Ureter (tissue), 1 donor: ENCODE results near the gene SHC2. TPM values are rescaled to one million over a fixed set of nuclear protein-coding genes. Genes with fewer than 3 reads are reported as not detected.
"Not testable (repeated sequence)": the region's sequence is repeated elsewhere in the genome, so short reads cannot be mapped to it uniquely, and the experiment has no call there.

Experiments
- DNase-seq: peaks from one replicate; pipeline ENCODE4 v3.0.0-alpha.2; 2020; ENCODE audit warnings: low spot score
- total RNA-seq: library from RNA; stranded (reverse); gene quantifications from one replicate; pipeline ENCODE4 v1.2.4, GENCODE V29; 2023
- donor health status: DM: yes; HTN: yes; CAD: no.

The SHC2 gene
- total RNA-seq, 1 donor from 2014 or later = 27.6 TPM

DNA sequence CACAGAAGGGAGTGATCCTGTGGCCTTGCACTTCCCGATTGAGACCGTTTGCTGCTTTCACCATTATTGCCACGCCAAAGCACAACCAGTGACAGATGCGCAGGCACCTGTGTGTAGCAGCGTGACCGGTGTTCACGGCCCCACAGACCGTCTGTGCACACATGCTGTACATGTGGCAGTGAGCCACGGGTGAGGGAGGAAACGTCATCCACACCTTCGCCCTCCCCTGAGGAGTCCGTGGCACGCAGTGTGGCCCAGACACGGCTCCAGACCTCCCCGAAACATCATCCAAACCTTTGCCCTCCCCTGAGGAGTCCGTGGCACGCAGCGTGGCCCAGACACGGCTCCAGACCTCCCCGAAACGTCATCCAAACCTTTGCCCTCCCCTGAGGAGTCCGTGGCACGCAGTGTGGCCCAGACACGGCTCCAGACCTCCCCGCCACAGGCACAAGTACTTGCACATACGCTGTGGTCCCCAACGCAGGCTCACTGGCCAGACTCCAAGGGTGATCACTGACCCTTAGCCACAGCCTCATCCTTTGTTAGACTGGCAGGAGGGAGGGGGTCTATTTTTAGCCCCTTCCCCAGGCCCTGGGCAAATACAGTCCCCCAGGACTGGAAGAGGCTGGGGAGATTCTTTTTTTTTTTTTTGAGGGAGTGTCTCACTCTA, 7.9 kb upstream of the SHC2 start:
- DNase-seq = no peak

DNA sequence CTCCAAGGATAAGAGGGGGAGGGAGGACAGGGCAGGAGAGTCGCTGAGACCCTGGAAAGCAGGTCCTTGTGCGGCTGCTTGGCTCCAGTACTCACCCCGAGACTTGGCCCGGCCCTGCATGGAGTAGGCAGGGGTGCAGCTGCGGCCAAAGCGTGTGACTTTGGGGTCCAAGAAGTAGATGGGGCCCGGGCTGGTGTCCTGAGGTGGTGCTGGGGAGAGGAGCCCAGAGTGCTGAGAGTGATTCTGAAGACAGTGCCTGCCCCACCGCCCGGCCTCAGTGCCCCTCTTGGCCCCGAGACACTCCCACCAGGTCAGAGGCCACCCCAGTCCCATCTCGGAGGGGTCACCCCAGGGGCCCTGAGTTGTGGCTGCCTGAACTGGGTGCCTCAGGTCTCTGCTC, 6.7 kb upstream of the SHC2 start:
- no peak for DNase-seq

DNA sequence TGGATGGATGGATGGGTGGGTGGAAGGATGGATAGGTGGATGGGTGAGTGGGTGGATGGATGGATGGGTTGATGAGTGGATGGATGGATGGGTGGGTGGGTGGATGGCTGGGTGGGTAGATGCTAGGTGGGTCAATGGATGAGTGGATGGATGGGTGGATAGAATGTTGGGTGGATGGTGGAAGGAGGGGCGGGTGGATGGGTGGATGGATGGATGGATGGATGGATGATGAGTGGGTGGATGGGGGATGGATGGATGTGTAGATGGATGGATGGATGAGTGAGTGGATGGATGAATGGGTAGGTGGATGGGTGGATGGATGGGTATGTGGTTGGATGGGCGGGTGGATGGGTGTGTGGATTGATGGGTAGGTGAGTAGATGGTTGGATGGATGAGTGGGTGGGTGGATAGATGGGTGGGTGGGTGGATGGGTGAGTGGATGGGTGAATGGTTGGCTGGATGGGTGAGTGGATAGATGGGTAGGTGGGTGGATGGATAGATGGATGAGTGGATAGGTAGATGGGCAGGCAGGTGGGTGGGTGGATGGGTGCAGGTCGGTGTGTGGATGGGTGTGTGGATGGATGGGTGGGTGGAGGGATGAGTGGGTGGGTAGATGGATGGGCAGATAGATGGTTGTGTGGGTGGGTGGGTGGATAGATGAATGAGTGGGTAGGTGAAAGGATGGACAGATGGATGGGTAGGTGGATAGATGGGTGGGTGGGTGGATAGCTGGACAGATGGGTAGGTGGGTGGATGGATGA, 4.4 kb upstream of the SHC2 start:
- DNase-seq = no peak

DNA sequence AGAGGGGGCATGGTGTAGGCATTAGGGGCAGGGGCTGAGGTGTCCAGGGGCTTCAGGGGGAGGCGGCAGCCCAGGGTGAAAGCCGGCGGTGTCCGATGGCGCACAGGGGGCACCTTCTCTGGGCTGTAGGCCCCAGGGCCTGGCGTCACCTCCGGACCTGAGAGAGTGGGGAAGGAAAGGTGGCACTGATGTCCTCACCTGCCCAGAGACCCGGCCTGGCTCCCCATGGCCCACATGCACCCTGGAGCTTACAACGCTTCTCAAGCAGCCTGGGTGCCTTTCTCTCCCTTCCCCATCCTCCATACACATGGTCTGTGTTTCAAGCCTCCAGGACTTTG, 3.3 kb upstream of the SHC2 start:
- no peak for DNase-seq

DNA sequence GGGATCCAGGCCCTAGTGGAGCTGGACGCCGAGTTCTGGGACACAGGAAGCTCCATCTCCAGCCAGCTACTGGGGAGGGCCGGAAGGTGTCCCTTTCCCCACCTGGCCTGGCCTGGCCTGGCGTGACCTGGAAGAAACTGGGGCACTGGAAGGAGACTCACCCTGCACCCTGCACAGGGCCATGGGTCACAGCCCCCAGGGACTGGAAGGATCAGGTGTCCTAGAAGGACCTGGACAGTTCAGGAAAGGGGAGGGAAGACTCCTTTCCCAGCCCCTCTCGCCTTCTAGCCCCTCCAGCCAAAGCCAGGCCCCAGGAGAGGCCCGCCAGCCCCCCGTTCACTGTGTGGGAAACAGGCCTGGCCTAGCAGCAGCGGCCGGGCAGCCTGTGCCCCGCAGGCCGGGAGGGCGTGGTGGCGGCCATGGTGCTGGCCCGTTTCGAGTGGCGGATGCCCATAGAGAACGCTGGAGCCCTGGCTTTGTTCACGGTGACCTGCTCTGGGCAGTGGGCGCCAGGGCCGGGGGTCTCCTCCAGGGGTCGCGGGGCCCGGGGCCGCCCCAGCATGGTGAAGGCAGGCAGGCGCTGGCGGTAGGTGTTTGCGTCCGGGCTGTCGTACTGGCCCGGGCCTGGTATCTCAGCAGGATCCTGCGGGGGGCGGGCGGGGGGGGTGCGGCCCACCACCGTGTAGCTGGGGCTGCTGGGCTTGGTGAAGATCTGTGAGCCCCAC, 2.8 kb upstream of the SHC2 start:
- DNase-seq = no peak

DNA sequence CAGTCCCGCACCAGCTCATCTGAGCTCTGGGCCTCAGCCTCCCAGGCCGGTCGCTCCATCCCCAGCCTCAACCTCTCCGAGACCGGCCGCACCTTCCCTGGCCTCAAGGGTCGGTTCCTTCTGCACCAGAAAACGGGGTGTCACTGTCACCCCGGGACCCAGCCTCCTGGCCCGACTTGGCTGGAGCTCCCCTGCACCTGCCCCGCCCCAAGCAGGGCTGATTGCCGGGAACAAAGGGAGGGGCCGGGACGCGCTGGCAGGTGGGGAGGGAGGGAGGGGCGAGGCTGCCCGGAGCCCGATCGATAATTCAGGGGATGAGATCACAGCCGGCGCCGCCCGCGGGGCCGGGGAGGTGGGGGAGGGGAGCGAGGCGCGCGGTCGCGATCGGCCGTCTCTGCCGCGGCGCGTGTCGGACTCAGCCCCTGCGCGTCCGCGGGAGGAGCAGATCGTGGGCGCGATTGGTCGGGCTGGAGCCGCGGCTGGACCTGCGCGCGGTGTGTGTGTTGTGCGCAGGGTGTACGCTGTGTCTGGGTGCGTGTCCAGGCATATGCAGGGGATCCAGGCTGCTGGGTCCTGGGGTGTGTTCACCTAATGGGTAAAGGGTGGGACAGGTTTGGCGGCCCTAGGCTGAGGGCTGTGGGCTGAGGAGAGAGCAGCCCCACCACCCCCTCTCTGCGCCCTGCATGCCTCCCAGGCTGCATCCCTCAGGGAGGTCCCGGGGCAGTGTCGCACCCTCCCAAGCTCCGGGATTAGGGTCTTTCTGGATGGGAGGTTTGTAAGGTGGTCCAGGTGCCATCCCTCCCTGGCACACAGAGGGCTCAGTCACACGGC, 1.1 kb upstream of the SHC2 start:
- DNase-seq = no peak

DNA sequence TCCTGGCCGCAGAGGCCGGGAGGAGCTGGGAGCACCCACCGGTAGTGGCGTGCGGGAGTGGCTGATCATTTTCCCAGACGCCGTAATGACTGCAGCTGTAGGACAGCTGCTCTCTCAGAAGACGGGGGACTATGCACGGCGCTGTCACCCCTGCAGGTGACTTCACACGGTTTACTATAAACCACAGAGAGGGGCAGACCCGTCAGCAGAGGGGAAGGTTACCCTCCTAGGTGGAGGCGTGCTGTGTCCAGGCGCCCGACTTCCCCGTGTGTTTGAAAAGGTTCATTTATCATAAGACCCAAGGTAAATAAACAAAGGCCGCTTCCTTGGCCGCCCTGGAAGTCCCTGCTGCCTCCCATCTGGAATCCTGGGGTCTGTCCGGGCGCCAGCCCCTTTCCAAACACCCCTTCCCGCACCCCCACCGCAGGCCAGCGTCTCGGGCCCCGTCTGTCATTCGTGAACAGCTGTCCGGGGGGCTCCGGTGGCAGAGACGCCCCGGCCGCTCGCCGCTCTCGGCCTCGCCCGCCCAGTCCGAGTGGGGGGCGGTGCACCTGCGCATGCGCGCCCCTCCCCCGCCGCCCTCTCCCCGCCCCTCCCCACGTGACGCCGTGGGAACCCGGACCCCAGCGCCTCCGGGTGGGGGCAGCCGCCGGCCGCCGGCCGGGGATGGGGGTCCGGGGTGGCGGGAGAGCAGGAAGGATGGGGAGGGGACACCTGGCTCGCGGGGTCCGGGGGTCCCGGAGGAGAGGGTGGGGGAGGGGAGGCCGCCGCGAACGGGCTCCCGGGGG, 915 bp downstream of the SHC2 start:
- peak; percentile 75 for DNase-seq

DNA sequence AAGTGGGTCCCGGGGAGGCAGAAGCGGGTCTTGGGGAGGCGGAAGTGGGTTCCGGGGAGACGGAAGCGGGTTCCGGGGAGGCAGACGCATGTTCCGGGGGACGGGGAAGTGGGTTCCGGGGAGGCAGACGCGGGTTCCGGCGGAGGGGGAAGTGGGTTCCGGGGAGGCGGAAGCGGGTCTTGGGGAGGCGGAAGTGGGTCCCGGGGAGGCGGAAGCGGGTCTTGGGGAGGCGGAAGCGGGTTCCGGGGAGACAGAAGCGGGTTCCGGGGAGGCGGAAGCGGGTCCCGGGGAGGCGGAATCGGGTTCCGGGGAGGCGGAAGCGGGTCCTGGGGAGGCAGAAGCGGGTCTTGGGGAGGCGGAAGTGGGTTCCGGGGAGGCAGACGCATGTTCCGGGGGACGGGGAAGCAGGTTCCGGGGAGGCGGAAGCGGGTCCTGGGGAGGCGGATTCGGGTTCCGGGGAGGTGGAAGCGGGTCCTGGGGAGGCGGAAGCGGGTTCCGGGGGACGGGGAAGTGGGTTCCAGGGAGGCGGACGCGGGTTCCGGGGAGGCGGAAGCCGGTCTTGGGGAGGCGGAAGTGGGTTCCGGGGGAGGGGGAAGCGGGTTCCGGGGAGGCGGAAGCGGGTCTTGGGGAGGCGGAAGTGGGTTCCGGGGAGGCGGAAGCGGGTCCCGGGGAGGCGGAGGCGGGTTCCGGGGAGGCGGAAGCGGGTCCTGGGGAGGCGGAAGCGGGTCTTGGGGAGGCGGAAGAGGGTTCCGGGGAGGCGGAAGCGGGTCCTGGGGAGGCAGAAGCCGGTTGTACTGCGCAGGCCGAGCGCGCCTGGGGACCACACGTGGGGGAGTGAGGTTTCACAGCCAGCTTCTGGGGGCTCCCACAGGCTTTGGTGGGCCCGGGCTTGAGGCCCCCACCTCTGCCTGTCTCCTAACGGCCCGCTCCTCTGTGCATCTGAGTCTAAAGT, 2.5 kb downstream of the SHC2 start:
- no peak for DNase-seq

DNA sequence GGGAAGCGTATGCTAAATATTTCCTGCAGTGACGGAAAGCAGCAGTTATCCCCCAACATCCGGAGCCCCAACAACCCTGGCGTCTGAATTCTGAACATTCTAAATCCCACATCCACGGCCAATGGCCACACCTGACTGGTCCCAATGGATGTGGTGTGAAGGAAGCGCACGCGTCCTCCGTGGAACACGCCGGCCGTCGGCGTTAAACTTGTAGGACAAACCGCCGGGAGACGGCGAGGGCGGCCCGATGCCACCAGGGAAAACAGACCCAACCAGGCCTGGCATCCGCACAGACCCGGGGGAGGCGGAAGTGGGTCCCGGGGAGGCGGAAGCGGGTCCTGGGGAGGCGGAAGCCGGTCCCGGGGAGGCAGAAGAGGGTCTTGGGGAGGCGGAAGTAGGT, 3.2 kb downstream of the SHC2 start:
- no peak for DNase-seq

DNA sequence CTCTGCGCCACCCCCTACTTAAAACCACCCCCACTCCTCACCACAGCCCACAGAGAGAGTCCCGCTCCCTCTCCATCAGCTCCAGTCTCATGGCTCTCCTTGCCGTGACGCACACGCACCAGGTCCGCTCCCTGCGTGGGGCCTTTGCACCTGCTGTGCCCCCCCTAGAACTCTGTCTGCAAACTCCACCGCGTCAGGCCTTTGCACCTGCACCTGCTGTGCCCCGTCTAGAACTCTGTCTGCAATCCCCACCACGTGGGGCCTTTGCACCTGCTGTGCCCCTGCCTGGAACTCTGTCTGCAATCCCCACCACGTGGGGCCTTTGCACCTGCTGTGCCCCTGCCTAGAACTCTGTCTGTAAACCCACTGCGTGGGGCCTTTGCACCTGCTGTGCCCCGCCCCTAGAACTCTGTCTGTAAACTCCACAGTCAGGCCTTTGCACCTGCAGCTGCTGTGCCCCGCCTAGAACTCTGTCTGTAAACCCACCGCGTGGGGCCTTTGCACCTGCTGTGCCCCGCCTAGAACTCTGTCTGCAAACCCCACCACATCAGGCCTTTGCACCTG, 4.2 kb downstream of the SHC2 start:
- DNase-seq = no peak

DNA sequence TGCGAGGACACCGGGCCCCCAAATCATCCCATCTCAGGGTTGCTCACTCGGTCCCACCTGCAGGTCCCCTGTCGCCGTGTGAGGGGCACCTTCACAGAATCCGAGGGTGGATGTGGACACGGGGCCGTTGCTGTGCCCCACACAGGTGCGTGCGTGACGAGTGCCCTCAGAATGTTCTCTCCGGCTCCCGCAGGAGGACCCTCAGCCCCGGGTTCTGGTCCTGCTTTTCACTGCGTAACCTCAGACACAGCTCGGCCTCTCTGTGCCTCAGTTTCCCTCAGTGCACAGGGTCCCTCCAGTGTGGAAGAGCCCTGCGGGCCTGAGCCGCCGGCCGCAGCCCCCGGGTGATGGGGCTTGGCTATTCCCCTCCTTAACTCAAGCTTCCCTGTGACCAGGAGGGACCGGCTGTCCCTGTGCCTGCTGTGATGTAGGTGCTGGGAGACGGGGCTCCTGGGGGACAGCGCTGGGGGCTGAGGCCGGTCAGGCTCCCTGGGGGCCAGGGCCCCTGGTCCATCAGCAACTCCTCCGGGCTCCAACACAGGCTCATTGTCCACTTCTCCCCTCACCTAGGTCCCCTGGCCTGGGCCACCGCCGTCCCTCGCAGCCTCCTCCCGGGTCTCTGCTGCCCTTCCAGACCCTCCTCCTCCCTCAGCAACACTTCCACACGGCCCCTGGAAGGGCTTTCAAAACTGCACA, 4.8 kb downstream of the SHC2 start:
- DNase-seq = no peak

DNA sequence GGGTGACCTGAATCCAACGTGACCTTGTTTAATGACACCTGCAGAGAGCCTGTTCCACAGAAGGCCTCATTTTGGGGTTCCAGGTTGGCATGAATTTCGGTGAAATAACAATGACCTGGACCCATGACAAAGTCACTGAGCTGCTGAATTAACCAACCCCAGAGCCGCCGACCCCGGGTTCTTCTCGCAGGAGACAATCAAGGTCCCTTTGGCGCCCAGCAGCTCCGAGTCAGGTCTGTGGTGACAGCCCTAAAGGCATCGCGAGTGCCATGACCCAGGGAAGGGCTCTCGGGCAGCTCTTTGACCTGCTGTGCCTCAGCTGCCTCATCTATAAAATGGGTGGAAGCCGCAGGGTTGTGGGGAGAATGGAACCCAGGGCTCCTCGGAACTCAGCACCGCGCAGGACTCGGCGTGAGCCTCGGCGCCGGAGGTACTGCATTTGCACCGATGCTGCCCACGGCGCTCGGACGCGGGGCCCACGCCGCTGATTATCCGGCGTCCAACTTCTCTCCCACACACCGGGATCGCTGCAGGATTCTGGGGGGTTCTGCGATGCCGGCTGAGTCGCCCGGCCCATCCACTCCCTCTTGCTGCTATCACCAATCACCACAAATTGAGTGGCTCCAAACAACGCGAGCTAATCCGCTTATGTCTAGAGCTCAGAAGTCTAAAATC, 5.7 kb downstream of the SHC2 start:
- no peak for DNase-seq

DNA sequence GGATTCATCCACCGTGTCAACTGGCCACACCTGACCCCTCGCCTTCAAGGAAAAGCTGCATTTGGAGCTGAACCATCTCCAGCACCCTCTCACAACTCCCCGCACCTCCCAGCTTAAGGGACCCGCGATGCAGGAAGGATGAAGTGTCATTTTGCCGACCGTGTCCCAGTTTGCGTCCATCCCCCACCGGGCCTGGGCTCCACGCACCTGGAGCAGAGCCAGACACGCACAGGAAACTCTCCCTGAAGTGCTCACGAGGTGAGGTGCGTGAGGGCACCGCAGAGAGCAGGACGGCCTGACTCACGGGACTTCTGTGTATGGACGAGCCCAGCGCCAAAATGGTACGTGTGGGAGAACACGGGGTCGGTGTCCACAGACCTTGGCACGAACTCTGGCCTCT, 7.2 kb downstream of the SHC2 start:
- no peak for DNase-seq

DNA sequence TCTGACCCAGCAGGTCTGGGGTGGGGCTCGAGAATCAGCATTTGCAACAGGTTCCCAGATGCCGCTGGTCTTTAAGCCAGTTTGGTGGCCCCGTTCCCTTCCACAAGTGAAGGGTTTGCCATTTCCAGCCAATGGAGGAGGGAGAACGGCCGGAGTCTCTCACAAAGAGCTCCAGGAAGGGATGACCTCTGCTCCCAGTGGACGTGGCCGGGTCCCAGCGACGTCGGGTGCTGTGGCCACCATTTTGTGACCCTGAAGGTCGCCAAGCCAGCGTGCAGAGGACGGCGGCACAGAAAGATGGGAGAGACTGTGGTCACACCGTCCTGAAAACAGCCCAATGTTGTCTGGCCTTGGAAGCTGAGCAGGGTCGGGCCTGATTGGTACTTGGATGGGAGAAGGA, 8.0 kb downstream of the SHC2 start:
- DNase-seq = no peak

DNA sequence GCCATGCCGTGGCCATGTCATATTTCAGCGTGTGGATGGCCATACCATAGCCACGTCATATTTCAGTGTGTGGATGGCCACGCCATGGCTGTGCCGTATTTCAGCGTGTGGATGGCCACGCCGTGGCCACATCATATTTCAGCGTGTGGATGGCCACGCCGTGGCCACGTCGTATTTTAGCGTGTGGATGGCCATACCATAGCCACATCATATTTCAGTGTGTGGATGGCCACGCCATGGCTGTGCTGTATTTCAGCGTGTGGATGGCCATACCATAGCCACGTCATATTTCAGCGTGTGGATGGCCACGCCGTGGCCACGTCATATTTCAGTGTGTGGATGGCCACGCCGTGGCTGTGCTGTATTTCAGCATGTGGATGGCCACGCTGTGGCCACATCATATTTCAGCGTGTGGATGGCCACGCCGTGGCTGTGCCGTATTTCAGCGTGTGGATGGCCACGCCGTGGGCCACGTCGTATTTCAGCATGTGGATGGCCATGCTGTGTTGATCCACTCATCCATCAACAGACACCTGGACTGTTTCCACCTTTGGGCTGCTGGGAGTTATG, 9.8 kb downstream of the SHC2 start:
- not testable (repeated sequence) for DNase-seq

DNA sequence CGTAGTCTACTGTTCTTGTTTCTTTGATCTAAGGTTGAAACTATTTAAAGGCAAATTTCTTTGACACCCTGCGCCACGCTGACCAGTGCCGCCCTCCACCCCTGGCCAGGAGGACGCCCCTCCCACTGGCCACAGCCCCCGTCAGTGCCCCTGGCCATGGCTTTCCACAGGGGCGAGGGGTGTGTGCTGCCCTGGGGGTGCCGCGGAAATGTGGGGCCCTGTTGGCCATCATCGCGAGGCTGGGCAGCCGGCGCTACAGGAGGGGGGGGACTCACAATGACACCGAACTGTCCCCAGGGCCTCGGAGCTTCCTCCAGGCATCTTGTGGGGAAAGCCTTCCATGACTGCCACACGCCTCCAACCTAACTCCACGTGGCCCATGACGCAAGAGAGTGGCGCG, 10.9 kb downstream of the SHC2 start:
- DNase-seq = no peak

DNA sequence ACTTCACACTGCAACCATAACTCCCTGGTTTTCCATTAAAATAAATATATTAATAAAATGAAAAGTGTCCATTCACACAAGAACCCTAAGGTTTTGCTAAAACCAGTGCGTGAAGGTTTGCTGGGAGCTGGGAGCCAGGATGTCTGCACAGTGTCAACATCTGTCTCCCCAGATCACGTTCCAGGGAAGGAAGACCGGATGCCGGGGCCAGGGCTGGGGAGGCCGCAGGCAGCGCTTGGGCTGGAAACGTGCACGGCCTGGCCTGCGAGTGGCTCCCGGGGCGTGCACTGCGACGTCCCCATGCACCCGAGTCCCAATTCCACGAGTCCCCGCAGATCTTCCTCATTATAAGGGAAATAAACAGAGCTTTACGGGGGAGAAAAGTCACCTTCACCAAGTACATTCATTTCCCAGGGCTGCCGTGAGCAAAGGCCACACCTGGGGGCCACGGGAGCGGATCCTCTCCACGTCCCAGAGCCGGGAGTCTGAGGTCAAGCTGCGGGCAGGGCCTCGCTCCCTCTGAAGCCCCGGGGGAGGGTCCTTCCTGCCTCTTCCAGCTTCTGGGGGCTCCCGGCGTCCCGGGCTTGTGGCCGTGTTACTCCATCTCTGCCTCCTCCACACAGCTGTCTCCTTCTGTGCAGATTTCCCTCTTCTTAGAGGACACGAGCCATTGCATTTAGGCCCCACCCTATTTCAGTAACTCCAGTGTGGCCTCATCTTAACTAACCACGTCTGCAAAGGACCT, 12.8 kb downstream of the SHC2 start:
- DNase-seq = no peak

DNA sequence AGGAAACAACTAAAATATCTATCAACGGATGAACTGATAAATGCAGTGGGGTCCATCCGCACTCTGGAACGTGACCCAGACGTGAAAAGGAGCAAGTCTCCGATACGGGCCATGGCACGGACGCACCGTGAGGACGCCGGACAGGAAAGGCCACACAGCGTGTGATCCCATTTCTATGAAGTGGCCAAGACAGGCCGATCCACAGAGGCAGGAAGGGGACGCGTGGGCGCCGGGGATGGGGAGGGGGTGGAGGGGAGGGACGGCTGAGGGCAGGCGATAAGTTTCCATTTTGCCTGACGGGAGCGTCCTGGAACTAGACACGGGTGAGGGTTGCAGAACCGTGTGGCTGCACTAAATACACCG, 13.8 kb downstream of the SHC2 start:
- no peak for DNase-seq
